Loucy (cell line): ENCODE data around the gene CACNA1C.

ENCODE experiments used
- H2AFZ ChIP-seq: fragments of 200-600 bp; sonication (generic); 2 replicates; pipeline ENCODE4 v1.6.0; 2016; ENCODE audit warnings: antibody characterized with exemption, mild to moderate bottlenecking, low read length, moderate library complexity
- H3F3A ChIP-seq: fragments of 200-600 bp; 2 replicates; pipeline ENCODE4 v1.6.0; 2016; ENCODE audit warnings: antibody characterized with exemption, low read depth, mild to moderate bottlenecking
- H3K27me3 ChIP-seq: fragments of 200-600 bp; sonication (generic); 2 replicates; pipeline ENCODE4 v1.6.1; 2014; ENCODE audit warnings: low read length, mild to moderate bottlenecking; ENCODE audit not compliant: insufficient read depth, poor library complexity, severe bottlenecking
- H3K36me3 ChIP-seq: fragments of 200-600 bp; sonication (generic); 2 replicates; pipeline ENCODE4 v1.6.1; 2016; ENCODE audit warnings: low read length; ENCODE audit not compliant: insufficient read depth
- H3K4me1 ChIP-seq: fragments of 200-600 bp; sonication (generic); 2 replicates; pipeline ENCODE4 v1.5.1; 2014; ENCODE audit warnings: low read length, mild to moderate bottlenecking; ENCODE audit not compliant: insufficient read depth, poor library complexity, severe bottlenecking
- H3K4me2 ChIP-seq: fragments of 200-600 bp; sonication (generic); 2 replicates; pipeline ENCODE4 v1.6.0; 2014; ENCODE audit warnings: antibody characterized with exemption, low read length, low read depth, mild to moderate bottlenecking; ENCODE audit not compliant: poor library complexity, severe bottlenecking
- H3K4me3 ChIP-seq: fragments of 200-600 bp; sonication (generic); 2 replicates; pipeline ENCODE4 v1.5.1; 2014; ENCODE audit warnings: low read length, mild to moderate bottlenecking, mixed read lengths; ENCODE audit not compliant: poor library complexity, severe bottlenecking
- H3K79me2 ChIP-seq: fragments of 200-600 bp; sonication (generic); 2 replicates; pipeline ENCODE4 v1.6.1; 2014; ENCODE audit warnings: low read length; ENCODE audit not compliant: insufficient read depth
- H3K9ac ChIP-seq: fragments of 200-600 bp; sonication (generic); 2 replicates; pipeline ENCODE4 v1.6.0; 2014; ENCODE audit warnings: mild to moderate bottlenecking, low read depth, low read length, moderate library complexity; ENCODE audit not compliant: poor library complexity, severe bottlenecking
- H3K9me2 ChIP-seq: fragments of 200-600 bp; sonication (generic); replicated peaks from 2 replicates; pipeline ENCODE4 v1.6.1; 2016; ENCODE audit warnings: low read depth, low read length, mixed read lengths
- H3K9me3 ChIP-seq: fragments of 200-600 bp; sonication (generic); 2 replicates; pipeline ENCODE4 v1.6.1; 2014; ENCODE audit warnings: mild to moderate bottlenecking, antibody characterized with exemption, low read length, low read depth; ENCODE audit not compliant: insufficient read depth
- H4K20me1 ChIP-seq: fragments of 200-600 bp; sonication (generic); 2 replicates; pipeline ENCODE4 v1.6.0; 2014; ENCODE audit warnings: antibody characterized with exemption, low read length, mild to moderate bottlenecking; ENCODE audit not compliant: insufficient read depth, poor library complexity, severe bottlenecking
- CTCF ChIP-seq: fragments of 200-600 bp; sonication (generic); conservative IDR thresholded peaks from 2 replicates; pipeline ENCODE4 v1.5.1; 2014; ENCODE audit warnings: mild to moderate bottlenecking, antibody characterized with exemption, low read length
- EZH2phosphoT487 ChIP-seq: fragments of 200-600 bp; IDR thresholded peaks from 2 replicates; pipeline ENCODE4 v1.6.1; 2018; ENCODE audit warnings: antibody characterized with exemption, mild to moderate bottlenecking, moderate library complexity, borderline replicate concordance

The CACNA1C gene

GRCh38 chr12:2647186-2647585, 594.4 kb downstream of the CACNA1C start:
- Histone ChIP-seq H3K9me3 (no peaks in the 10 kb centered on the region), H2AFZ (no peak overlapping the region), H3K4me1 (peaks cover 35% of the 10 kb centered on the region), H3K4me2 (no peak overlapping the region), H3K4me3 (no peak overlapping the region), H3K36me3 (no peaks in the 10 kb centered on the region), H3K79me2 (no peaks in the 10 kb centered on the region), H4K20me1 (no peaks in the 10 kb centered on the region), H3K9me2 (no peaks in the 10 kb centered on the region), H3F3A (no peaks in the 10 kb centered on the region), H3K27me3 (no peaks in the 10 kb centered on the region), H3K9ac (no peak overlapping the region)
- TF ChIP-seq EZH2phosphoT487 (no peak), CTCF (no peak)

GRCh38 chr12:2648406-2648805, 595.6 kb downstream of the CACNA1C start:
- H3K9me2 ChIP-seq, result no peaks in the 10 kb centered on the region
- H3K36me3 ChIP-seq, result no peaks in the 10 kb centered on the region
- TF ChIP-seq CTCF, result no peak
- TF ChIP-seq EZH2phosphoT487, result no peak
- H3F3A ChIP-seq, result no peaks in the 10 kb centered on the region
- H3K4me3 ChIP-seq, result no peak overlapping the region
- no peak overlapping the region for H3K9ac ChIP-seq
- peaks cover 29% of the 10 kb centered on the region for H3K4me1 ChIP-seq
- no peaks in the 10 kb centered on the region for H4K20me1 ChIP-seq
- no peak overlapping the region for H3K4me2 ChIP-seq
- H3K79me2 ChIP-seq, result no peaks in the 10 kb centered on the region
- no peaks in the 10 kb centered on the region for H3K9me3 ChIP-seq
- H3K27me3 ChIP-seq, result no peaks in the 10 kb centered on the region
- H2AFZ ChIP-seq, result no peak overlapping the region

- Histone ChIP-seq H3K36me3 (no peaks in the 10 kb centered on the region), H3F3A (no peaks in the 10 kb centered on the region), H4K20me1 (no peaks in the 10 kb centered on the region), H3K4me3 (no peak overlapping the region), H3K27me3 (no peaks in the 10 kb centered on the region), H3K9me3 (no peaks in the 10 kb centered on the region), H3K79me2 (no peaks in the 10 kb centered on the region), H2AFZ (no peak overlapping the region), H3K4me2 (no peak overlapping the region), H3K9me2 (no peaks in the 10 kb centered on the region), H3K9ac (no peak overlapping the region), H3K4me1 (peaks cover 19% of the 10 kb centered on the region)
- TF ChIP-seq EZH2phosphoT487 (no peak), CTCF (no peak)
Measured at GRCh38 chr12:2649201-2650030, 596.6 kb downstream of the CACNA1C start.
